Type B pancreatic cell (in vitro differentiated cells): ENCODE results near the gene TMEM198. TPM values are rescaled to one million over a fixed set of nuclear protein-coding genes. Genes with fewer than 3 reads are reported as not detected.
A peak's percentile ranks its signal among the peaks of the same experiment; 100 is the strongest.

Source experiments
- DNase-seq: peaks from one replicate; pipeline ENCODE4 v3.0.0; 2021; ENCODE audit warnings: mixed read lengths; ENCODE audit not compliant: unreplicated experiment; ENCODE audit errors: extremely low spot score
- H3K27ac Mint-ChIP-seq: 2 replicates; pipeline ENCODE4 v1.8.0; 2021; ENCODE audit warnings: mild to moderate bottlenecking, mixed read lengths
- H3K27me3 Mint-ChIP-seq: 2 replicates; pipeline ENCODE4 v1.8.0; 2021; ENCODE audit warnings: mixed read lengths
- H3K36me3 Mint-ChIP-seq: 2 replicates; pipeline ENCODE4 v1.8.0; 2021; ENCODE audit warnings: mixed read lengths
- H3K4me1 Mint-ChIP-seq: one replicate; pipeline ENCODE4 v1.8.0; 2021; ENCODE audit warnings: mixed read lengths; ENCODE audit not compliant: unreplicated experiment
- H3K4me3 Mint-ChIP-seq: 2 replicates; pipeline ENCODE4 v1.8.0; 2021; ENCODE audit warnings: mild to moderate bottlenecking, mixed read lengths
- H3K9me3 Mint-ChIP-seq: 2 replicates; pipeline ENCODE4 v1.8.0; 2021; ENCODE audit warnings: mixed read lengths
- total RNA-seq: library from RNA; stranded (reverse); gene quantifications from 2 replicates; pipeline ENCODE4 v1.2.1, GENCODE V29; 2021; ENCODE audit warnings: low replicate concordance
- TF ChIP-seq, protein P1 (sequence below): fragments of 200-600 bp; sonication (generic); conservative IDR thresholded peaks from 2 replicates; pipeline ENCODE4 v1.5.0; 2021; ENCODE audit warnings: antibody characterized with exemption, mild to moderate bottlenecking

The TMEM198 gene
- total RNA-seq, 1 donor from 2014 or later = 7.8 TPM

DNA sequence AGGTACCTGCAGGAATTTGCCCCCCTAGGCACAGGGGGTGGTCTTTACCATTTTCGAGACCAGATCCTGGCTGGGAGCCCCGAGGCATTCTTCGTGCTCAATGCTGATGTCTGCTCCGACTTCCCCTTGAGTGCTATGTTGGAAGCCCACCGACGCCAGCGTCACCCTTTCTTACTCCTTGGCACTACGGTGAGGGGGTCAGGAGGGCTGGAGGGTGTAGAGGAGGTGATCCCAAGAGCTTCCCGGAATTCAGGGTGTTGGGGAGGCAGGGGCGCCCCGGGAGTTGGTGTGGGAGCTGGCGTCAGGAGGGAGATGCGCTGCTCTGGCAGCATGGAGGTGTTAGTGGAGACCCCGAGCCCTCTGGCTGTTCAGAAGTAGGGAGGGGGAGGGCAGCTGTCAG, 42.0 kb upstream of the TMEM198 start:
- no peaks in the 10 kb centered on the region for H3K9me3 Mint-ChIP-seq
- peaks cover 36% of the 10 kb centered on the region for H3K4me1 Mint-ChIP-seq
- no peak for DNase-seq
- TF ChIP-seq, protein P1, sequence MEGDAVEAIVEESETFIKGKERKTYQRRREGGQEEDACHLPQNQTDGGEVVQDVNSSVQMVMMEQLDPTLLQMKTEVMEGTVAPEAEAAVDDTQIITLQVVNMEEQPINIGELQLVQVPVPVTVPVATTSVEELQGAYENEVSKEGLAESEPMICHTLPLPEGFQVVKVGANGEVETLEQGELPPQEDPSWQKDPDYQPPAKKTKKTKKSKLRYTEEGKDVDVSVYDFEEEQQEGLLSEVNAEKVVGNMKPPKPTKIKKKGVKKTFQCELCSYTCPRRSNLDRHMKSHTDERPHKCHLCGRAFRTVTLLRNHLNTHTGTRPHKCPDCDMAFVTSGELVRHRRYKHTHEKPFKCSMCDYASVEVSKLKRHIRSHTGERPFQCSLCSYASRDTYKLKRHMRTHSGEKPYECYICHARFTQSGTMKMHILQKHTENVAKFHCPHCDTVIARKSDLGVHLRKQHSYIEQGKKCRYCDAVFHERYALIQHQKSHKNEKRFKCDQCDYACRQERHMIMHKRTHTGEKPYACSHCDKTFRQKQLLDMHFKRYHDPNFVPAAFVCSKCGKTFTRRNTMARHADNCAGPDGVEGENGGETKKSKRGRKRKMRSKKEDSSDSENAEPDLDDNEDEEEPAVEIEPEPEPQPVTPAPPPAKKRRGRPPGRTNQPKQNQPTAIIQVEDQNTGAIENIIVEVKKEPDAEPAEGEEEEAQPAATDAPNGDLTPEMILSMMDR = no peak
- H3K27me3 Mint-ChIP-seq = peaks cover 18% of the 10 kb centered on the region
- peaks cover 12% of the 10 kb centered on the region for H3K36me3 Mint-ChIP-seq
- peak overlapping the region; percentile 22 for H3K4me3 Mint-ChIP-seq
- H3K27ac Mint-ChIP-seq = peak overlapping the region; percentile 16

DNA sequence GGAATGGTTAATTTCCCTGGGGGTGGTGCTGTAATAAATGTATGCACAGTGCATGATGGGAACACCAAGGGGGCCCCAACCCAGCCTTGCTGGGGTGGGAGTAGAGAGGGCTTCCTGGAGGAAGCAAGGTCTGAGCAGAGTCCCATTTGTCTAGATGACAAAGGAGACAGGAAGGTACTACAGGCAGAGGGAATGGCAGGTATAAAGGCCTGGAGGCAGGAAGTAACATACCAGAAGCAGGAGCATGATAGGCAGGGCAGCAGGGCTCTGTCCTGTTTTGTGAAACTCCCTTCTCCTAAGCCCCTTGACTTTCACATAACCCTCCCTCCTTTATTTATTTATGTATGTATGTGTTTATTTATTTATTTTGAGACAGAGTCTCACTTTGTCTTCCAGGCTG, 41.2 kb upstream of the TMEM198 start:
- no peak for DNase-seq
- Mint-ChIP-seq H3K4me3 (peak overlapping the region; percentile 51), H3K4me1 (peaks cover 36% of the 10 kb centered on the region), H3K27ac (peak overlapping the region; percentile 16), H3K9me3 (no peaks in the 10 kb centered on the region), H3K36me3 (peaks cover 12% of the 10 kb centered on the region), H3K27me3 (peaks cover 12% of the 10 kb centered on the region)
- TF ChIP-seq, protein P1 = no peak

DNA sequence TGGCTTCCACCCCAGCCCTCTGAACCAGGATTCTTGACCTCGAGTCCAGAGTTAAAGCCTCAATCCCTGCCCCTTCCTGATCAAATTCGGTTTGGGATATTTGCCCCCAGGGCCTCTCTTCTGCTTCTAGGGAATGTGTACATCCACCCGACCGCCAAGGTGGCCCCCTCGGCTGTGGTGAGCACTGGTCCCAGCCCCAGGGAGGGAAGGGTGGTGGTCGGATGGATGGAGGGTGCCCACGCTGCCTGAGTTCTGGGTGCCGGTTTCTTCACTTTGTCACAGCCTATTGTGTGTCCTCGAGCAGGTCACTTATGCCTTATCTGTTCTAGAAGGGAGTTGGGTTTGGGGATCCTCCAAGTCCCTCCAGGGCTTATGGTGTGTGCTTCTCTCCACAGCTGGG, 38.2 kb upstream of the TMEM198 start:
- Mint-ChIP-seq H3K4me1 (peaks cover 21% of the 10 kb centered on the region), H3K4me3 (no peak overlapping the region), H3K9me3 (no peaks in the 10 kb centered on the region), H3K27me3 (peaks cover 12% of the 10 kb centered on the region), H3K36me3 (peaks cover 12% of the 10 kb centered on the region), H3K27ac (no peak overlapping the region)
- DNase-seq = no peak
- TF ChIP-seq, protein P1 = no peak

DNA sequence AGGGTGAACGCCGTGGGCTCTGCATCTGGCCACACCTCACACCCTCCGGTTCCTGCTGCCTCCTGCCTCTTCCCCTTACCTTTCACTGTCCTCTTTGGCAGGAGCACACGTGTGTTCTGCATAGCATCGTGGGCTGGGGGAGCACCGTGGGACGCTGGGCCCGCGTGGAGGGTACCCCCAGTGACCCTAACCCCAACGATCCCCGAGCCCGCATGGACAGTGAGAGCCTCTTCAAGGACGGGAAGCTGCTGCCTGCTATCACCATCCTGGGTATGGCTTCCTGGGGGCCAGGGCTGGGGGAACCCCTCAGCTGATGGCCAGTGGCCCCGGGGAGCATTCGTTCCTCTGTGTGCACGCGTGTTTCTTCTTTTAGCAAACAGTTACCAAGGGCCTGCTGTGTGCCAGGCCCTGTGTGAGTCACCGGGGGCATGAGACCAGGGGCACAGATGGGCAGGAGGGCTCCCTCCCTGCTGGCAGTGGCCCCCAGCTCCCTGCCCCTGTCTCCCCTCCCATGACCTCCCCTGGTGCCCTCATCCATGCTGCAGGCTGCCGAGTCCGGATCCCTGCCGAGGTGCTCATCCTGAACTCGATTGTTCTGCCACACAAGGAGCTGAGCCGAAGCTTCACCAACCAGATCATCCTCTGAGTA, 37.6 kb upstream of the TMEM198 start:
- Mint-ChIP-seq H3K27ac (no peak overlapping the region), H3K27me3 (peaks cover 18% of the 10 kb centered on the region), H3K36me3 (peaks cover 12% of the 10 kb centered on the region), H3K9me3 (no peaks in the 10 kb centered on the region), H3K4me1 (peaks cover 18% of the 10 kb centered on the region), H3K4me3 (no peak overlapping the region)
- no peak for DNase-seq
- TF ChIP-seq, protein P1 = no peak

DNA sequence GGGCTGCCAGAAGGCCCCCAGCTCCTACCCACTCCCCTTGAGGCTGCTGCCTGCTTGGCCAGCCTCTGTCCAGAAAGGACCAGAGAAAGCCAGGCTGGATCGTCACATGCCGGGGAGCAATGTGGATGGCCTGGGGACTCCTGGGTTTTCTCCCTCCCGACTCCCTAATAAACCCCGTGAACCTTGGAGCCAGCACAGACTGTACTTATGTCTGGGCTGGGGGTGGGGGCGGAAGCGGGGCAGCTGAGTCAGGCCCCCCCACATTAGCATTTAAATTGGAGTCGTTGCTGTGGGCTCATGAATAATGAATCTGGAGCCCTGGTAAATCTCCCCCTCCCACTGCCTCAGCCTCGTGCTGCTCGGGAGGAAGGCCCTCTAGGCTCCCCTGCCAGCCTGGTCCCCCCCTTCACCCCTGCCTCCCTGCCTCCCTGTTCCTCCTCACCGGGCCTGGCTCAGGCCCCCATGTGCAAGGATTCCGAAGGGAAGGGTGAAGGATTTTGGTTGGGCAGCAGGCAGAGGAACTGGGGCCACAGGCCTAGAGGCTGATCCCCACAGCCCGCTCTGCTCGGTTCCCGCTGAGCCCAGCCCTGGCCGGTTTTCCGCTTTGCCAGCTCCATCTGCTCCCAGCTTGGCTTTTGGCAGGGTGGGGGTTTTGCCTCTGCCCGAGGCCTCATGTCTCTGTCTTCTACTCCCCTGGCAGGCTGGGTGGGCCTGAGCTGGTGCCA, 36.9 kb upstream of the TMEM198 start:
- DNase-seq = no peak
- H3K9me3 Mint-ChIP-seq = no peaks in the 10 kb centered on the region
- peaks cover 21% of the 10 kb centered on the region for H3K27me3 Mint-ChIP-seq
- TF ChIP-seq, protein P1 = no peak
- peaks cover 12% of the 10 kb centered on the region for H3K4me1 Mint-ChIP-seq
- H3K36me3 Mint-ChIP-seq = peaks cover 12% of the 10 kb centered on the region
- no peak overlapping the region for H3K4me3 Mint-ChIP-seq
- H3K27ac Mint-ChIP-seq = no peak overlapping the region
